K562 (cell line): ENCODE results near the gene CTNNB1. TPM values are rescaled to one million over a fixed set of nuclear protein-coding genes. Genes with fewer than 3 reads are reported as not detected.

ENCODE experiments used
- CBFA2T2 ChIP-seq: fragments of 450-650 bp; conservative IDR thresholded peaks from 2 replicates; pipeline ENCODE4 v1.6.1; 2017; ENCODE audit warnings: mild to moderate bottlenecking
- DMBX1 ChIP-seq: fragments of 250-450 bp; sonication (Bioruptor Pico); IDR thresholded peaks from 2 replicates; pipeline ENCODE4 v1.8.0; 2022; ENCODE audit warnings: inconsistent platforms, mild to moderate bottlenecking, moderate library complexity, borderline replicate concordance
- ILK ChIP-seq: fragments of 450-650 bp; IDR thresholded peaks from 2 replicates; pipeline ENCODE4 v1.6.1; 2016; ENCODE audit warnings: missing genetic modification characterization, low read depth, mild to moderate bottlenecking, missing compliant biosample characterization, moderate library complexity, borderline replicate concordance
- KDM1A ChIP-seq, 2 experiments: fragments of 450-650 bp; IDR thresholded peaks; 2 replicates each; pipeline ENCODE4 v1.6.1; 2016; ENCODE audit warnings: mild to moderate bottlenecking in 2 of 2
- NFE2L1 ChIP-seq: fragments of 450-650 bp; IDR thresholded peaks from 2 replicates; pipeline ENCODE4 v1.6.1; 2016; ENCODE audit warnings: missing genetic modification characterization, low read depth, mild to moderate bottlenecking, missing compliant biosample characterization, moderate library complexity, borderline replicate concordance
- PRPF4 ChIP-seq: fragments of 200-400 bp; formaldehyde crosslinking; IDR thresholded peaks from one replicate; pipeline ENCODE4 v1.6.1; 2017; ENCODE audit warnings: low read length, low read depth, mild to moderate bottlenecking; ENCODE audit not compliant: insufficient read depth, poor library complexity, severe bottlenecking
- RBM22 ChIP-seq: fragments of 200-400 bp; formaldehyde crosslinking; IDR thresholded peaks from 2 replicates; pipeline ENCODE4 v1.6.1; 2018; ENCODE audit warnings: low read length, low read depth; ENCODE audit not compliant: poor library complexity, severe bottlenecking
- YY1 ChIP-seq, 3 experiments: IDR thresholded peaks; 2 replicates each; pipeline ENCODE4 v1.6.1; 2011; ENCODE audit warnings: low read length in 2 of 3, mild to moderate bottlenecking in 2 of 3, moderate library complexity in 2 of 3, borderline replicate concordance in 1 of 3, control low read depth in 1 of 3, low read depth in 1 of 3; ENCODE audit not compliant: insufficient read depth in 3 of 3, insufficient replicate concordance in 2 of 3, control insufficient read depth in 1 of 3, insufficient read length in 1 of 3; ENCODE audit errors: extremely low read depth in 1 of 3
- ZFP1 ChIP-seq: fragments of 450-650 bp; formaldehyde crosslinking; IDR thresholded peaks from 2 replicates; pipeline ENCODE4 v1.4.0; 2020; ENCODE audit warnings: mild to moderate bottlenecking, mixed read lengths
- ZNF239 ChIP-seq: fragments of 250-450 bp; sonication (Bioruptor Pico); IDR thresholded peaks from 2 replicates; pipeline ENCODE4 v1.4.0; 2020; ENCODE audit warnings: mild to moderate bottlenecking
- ZNF76 ChIP-seq: fragments of 250-450 bp; sonication (Bioruptor Pico); IDR thresholded peaks from 2 replicates; pipeline ENCODE4 v1.4.0; 2020; ENCODE audit warnings: mild to moderate bottlenecking, moderate library complexity, borderline replicate concordance
- ZSCAN32 ChIP-seq: fragments of 450-650 bp; formaldehyde crosslinking; IDR thresholded peaks from 2 replicates; pipeline ENCODE4 v1.4.0; 2020; ENCODE audit warnings: mild to moderate bottlenecking, moderate library complexity
- polyA plus RNA-seq, 8 experiments: library from polyadenylated mRNA; depleted of rRNA in 4 of 8; stranded (reverse) in 5 of 8; unstranded in 3 of 8; fragments of >200 nt; fragmentation: Nextera tagmentation in 2 of 8; fragmentation: Illumina TruSeq in 1 of 8; extraction: Ambion mirVana in 2 of 8; extraction: Trizol in 1 of 8; gene quantifications; 2 replicates each; pipeline versions ENCODE4 v1.2.1 to v1.2.3, GENCODE V29; 2011 to 2014; ENCODE audit warnings: inconsistent platforms in 1 of 8, missing spikeins in 1 of 8
- total RNA-seq, 7 experiments: library from RNA; depleted of rRNA in 6 of 7; stranded (reverse); fragments of >200 nt in 6 of 7; fragmentation: Illumina TruSeq in 2 of 7; extraction: Trizol in 2 of 7; gene quantifications; 2 replicates each; pipeline versions ENCODE4 v1.2.1 to v1.2.3, GENCODE V29; 2011 to 2021; ENCODE audit warnings: low replicate concordance in 1 of 7
- TF ChIP-seq, protein P1 (sequence below): sonication (generic); formaldehyde crosslinking; IDR thresholded peaks from 2 replicates; pipeline ENCODE4 v1.8.0; 2022; ENCODE audit warnings: mild to moderate bottlenecking, missing genetic modification reagents
- TF ChIP-seq, protein P2 (sequence below): sonication (generic); formaldehyde crosslinking; IDR thresholded peaks from 2 replicates; pipeline ENCODE4 v1.8.1; 2023; ENCODE audit warnings: mild to moderate bottlenecking, missing genetic modification reagents
- TF ChIP-seq, protein P3 (sequence below): fragments of 150-350 bp; IDR thresholded peaks from 2 replicates; pipeline ENCODE4 v1.6.1; 2014; ENCODE audit warnings: low read depth, mild to moderate bottlenecking, low read length, borderline replicate concordance
- TF ChIP-seq, protein P4 (sequence below): IDR thresholded peaks from 2 replicates; pipeline ENCODE4 v1.6.1; 2012; ENCODE audit warnings: low read depth, low read length, improper control_type of control experiment, borderline replicate concordance

Gene CTNNB1
- total and polyA plus RNA-seq, 9 of the 15 experiments (the other 6 are each of a cell fraction or from before 2014, with no cell fraction given) = 44.3 to 193 (median 154) TPM

DNA sequence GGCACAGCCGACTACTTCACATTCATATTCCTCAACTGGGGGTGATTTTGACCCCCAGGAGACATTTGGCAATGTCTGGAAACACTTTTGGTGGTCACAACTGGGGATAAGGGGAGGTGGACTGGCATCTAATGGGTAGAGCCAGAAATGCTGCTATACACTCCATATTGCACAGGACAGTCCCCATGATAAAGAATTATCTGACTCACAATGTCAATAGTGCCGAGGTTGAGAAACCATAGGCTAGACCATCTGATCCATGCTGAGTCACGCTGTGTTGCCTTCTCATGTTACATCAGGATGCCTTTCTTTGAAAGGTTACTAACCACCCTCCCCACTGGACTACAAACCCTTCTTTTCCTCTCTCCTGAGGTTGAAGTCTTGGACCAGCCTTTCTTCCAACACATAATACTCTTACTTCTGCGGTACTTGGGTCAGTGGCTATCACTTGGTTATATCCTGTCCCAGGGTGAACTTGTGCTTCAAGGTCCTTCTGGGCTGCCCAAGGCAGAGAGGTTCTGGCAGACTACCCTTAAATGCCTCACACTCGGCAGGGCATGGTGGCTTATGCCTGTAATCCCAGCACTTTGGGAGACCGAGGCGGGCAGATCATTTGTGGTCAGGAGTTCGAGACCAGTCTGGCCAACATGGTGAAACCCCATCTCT is 68.8 kb downstream of the CTNNB1 start (continued):
- no peak for TF ChIP-seq YY1 (IDR thresholded peaks at IDR 0.05; ENCODE audit: borderline replicate concordance in 1 of 3, control insufficient read depth in 1 of 3, extremely low read depth in 1 of 3, insufficient read depth in 3 of 3, insufficient read length in 1 of 3, insufficient replicate concordance in 2 of 3, low read depth in 1 of 3, low read length in 2 of 3)
- TF ChIP-seq, protein P1, sequence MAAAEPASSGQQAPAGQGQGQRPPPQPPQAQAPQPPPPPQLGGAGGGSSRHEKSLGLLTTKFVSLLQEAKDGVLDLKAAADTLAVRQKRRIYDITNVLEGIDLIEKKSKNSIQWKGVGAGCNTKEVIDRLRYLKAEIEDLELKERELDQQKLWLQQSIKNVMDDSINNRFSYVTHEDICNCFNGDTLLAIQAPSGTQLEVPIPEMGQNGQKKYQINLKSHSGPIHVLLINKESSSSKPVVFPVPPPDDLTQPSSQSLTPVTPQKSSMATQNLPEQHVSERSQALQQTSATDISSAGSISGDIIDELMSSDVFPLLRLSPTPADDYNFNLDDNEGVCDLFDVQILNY = no peak
- TF ChIP-seq ILK (tag) = no peak
- TF ChIP-seq KDM1A (IDR thresholded peaks at IDR 0.05) = peak; percentile 88 to 95
- TF ChIP-seq DMBX1 (CRISPR knock-in tag) = 0 out of 2 replicates have a peak, but pooled peaks have one; percentile 13
- TF ChIP-seq RBM22 = no peak
- TF ChIP-seq ZSCAN32 (CRISPR knock-in tag) = no peak
- TF ChIP-seq, protein P2, sequence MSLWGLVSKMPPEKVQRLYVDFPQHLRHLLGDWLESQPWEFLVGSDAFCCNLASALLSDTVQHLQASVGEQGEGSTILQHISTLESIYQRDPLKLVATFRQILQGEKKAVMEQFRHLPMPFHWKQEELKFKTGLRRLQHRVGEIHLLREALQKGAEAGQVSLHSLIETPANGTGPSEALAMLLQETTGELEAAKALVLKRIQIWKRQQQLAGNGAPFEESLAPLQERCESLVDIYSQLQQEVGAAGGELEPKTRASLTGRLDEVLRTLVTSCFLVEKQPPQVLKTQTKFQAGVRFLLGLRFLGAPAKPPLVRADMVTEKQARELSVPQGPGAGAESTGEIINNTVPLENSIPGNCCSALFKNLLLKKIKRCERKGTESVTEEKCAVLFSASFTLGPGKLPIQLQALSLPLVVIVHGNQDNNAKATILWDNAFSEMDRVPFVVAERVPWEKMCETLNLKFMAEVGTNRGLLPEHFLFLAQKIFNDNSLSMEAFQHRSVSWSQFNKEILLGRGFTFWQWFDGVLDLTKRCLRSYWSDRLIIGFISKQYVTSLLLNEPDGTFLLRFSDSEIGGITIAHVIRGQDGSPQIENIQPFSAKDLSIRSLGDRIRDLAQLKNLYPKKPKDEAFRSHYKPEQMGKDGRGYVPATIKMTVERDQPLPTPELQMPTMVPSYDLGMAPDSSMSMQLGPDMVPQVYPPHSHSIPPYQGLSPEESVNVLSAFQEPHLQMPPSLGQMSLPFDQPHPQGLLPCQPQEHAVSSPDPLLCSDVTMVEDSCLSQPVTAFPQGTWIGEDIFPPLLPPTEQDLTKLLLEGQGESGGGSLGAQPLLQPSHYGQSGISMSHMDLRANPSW (CRISPR knock-in tag) = no peak
- TF ChIP-seq, protein P3, sequence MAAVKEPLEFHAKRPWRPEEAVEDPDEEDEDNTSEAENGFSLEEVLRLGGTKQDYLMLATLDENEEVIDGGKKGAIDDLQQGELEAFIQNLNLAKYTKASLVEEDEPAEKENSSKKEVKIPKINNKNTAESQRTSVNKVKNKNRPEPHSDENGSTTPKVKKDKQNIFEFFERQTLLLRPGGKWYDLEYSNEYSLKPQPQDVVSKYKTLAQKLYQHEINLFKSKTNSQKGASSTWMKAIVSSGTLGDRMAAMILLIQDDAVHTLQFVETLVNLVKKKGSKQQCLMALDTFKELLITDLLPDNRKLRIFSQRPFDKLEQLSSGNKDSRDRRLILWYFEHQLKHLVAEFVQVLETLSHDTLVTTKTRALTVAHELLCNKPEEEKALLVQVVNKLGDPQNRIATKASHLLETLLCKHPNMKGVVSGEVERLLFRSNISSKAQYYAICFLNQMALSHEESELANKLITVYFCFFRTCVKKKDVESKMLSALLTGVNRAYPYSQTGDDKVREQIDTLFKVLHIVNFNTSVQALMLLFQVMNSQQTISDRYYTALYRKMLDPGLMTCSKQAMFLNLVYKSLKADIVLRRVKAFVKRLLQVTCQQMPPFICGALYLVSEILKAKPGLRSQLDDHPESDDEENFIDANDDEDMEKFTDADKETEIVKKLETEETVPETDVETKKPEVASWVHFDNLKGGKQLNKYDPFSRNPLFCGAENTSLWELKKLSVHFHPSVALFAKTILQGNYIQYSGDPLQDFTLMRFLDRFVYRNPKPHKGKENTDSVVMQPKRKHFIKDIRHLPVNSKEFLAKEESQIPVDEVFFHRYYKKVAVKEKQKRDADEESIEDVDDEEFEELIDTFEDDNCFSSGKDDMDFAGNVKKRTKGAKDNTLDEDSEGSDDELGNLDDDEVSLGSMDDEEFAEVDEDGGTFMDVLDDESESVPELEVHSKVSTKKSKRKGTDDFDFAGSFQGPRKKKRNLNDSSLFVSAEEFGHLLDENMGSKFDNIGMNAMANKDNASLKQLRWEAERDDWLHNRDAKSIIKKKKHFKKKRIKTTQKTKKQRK = no peak
- TF ChIP-seq, protein P4, sequence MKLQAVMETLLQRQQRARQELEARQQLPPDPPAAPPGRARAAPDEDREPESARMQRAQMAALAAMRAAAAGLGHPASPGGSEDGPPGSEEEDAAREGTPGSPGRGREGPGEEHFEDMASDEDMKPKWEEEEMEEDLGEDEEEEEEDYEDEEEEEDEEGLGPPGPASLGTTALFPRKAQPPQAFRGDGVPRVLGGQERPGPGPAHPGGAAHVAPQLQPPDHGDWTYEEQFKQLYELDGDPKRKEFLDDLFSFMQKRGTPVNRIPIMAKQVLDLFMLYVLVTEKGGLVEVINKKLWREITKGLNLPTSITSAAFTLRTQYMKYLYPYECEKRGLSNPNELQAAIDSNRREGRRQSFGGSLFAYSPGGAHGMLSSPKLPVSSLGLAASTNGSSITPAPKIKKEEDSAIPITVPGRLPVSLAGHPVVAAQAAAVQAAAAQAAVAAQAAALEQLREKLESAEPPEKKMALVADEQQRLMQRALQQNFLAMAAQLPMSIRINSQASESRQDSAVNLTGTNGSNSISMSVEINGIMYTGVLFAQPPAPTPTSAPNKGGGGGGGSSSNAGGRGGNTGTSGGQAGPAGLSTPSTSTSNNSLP = peak; percentile 79; the same call in 1 of the 2 replicates
- TF ChIP-seq ZFP1 = no peak
- TF ChIP-seq NFE2L1 = peak; percentile 95
- peak; percentile 47; the same call in 1 of the 2 replicates for TF ChIP-seq CBFA2T2
- TF ChIP-seq ZNF76 (CRISPR knock-in tag) = no peak
- TF ChIP-seq PRPF4 = no peak
- no peak for TF ChIP-seq ZNF239
